ENCODE results near the gene EML4.

GRCh38 chr2:42376758-42377157 lies 207.6 kb downstream of the EML4 start:
- TF ChIP-seq SIN3A (IDR thresholded peaks at IDR 0.05; ENCODE audit: borderline replicate concordance, insufficient read depth, low read depth, low read length) (no peak), POLR2AphosphoS5 (IDR thresholded peaks at IDR 0.05; ENCODE audit: low read depth, low read length) (no peak), TCF7L2 (IDR thresholded peaks at IDR 0.05; ENCODE audit: low read depth, low read length) (no peak)
- TF ChIP-seq, protein P1, sequence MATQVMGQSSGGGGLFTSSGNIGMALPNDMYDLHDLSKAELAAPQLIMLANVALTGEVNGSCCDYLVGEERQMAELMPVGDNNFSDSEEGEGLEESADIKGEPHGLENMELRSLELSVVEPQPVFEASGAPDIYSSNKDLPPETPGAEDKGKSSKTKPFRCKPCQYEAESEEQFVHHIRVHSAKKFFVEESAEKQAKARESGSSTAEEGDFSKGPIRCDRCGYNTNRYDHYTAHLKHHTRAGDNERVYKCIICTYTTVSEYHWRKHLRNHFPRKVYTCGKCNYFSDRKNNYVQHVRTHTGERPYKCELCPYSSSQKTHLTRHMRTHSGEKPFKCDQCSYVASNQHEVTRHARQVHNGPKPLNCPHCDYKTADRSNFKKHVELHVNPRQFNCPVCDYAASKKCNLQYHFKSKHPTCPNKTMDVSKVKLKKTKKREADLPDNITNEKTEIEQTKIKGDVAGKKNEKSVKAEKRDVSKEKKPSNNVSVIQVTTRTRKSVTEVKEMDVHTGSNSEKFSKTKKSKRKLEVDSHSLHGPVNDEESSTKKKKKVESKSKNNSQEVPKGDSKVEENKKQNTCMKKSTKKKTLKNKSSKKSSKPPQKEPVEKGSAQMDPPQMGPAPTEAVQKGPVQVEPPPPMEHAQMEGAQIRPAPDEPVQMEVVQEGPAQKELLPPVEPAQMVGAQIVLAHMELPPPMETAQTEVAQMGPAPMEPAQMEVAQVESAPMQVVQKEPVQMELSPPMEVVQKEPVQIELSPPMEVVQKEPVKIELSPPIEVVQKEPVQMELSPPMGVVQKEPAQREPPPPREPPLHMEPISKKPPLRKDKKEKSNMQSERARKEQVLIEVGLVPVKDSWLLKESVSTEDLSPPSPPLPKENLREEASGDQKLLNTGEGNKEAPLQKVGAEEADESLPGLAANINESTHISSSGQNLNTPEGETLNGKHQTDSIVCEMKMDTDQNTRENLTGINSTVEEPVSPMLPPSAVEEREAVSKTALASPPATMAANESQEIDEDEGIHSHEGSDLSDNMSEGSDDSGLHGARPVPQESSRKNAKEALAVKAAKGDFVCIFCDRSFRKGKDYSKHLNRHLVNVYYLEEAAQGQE (IDR thresholded peaks at IDR 0.05; ENCODE audit: insufficient read depth in 1 of 2, low read depth in 2 of 2, low read length in 1 of 2): no peak
- TF ChIP-seq, protein P2, sequence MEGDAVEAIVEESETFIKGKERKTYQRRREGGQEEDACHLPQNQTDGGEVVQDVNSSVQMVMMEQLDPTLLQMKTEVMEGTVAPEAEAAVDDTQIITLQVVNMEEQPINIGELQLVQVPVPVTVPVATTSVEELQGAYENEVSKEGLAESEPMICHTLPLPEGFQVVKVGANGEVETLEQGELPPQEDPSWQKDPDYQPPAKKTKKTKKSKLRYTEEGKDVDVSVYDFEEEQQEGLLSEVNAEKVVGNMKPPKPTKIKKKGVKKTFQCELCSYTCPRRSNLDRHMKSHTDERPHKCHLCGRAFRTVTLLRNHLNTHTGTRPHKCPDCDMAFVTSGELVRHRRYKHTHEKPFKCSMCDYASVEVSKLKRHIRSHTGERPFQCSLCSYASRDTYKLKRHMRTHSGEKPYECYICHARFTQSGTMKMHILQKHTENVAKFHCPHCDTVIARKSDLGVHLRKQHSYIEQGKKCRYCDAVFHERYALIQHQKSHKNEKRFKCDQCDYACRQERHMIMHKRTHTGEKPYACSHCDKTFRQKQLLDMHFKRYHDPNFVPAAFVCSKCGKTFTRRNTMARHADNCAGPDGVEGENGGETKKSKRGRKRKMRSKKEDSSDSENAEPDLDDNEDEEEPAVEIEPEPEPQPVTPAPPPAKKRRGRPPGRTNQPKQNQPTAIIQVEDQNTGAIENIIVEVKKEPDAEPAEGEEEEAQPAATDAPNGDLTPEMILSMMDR (IDR thresholded peaks at IDR 0.05): no peak

All from Panc1 (cell line).